ENCODE results near the gene SETD2. TPM values are rescaled to one million over a fixed set of nuclear protein-coding genes. Genes with fewer than 3 reads are reported as not detected.
"Not testable (repeated sequence)": the region's sequence is repeated elsewhere in the genome, so short reads cannot be mapped to it uniquely, and the experiment has no call there.

SETD2 gene
- total RNA-seq, 4 donors from 2014 or later, result 42.9 to 59.6 (median 47.7) TPM

- intact Hi-C loops (cut with DNase I; ENCODE audit: low total_unique reads), result no loop called here
- WGBS, 2 donors, result 47 to 72% methylated on average over 1 of the region's 1 CpG
- TF ChIP-seq POLR2A (IDR thresholded peaks at IDR 0.05) (no peak), CTCF (IDR thresholded peaks at IDR 0.05) (no peak)
- no peak overlapping the region for H3K4me3 ChIP-seq (ENCODE audit: low read depth, poor library complexity, severe bottlenecking)
- no peak for DNase-seq (ENCODE audit: low spot score in 2 of 2)
These were observed 7.5 kb downstream of the SETD2 start for GRCh38 chr3:47156396-47156795.

DNA sequence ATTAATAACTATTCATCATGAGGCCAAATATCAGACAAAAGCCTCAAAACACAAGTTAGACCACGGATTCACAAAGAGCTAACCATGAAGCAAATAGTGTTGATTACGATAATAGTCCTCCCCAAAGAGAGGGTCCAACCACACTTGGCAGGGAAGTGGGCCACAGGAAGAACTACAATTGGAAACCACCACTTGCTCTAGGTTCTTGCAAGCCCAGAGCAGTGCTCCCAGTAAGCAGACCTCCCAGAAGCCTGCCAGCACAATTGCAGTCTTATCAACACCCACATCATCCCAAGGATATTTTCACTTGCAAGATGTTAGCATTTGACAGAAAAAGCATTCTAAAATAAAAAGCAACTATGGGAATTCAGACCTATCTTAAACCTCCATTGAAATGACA is 11.3 kb downstream of the SETD2 start:
- no peak for DNase-seq (ENCODE audit: low spot score in 2 of 2)
- TF ChIP-seq POLR2A (IDR thresholded peaks at IDR 0.05) (no peak), CTCF (IDR thresholded peaks at IDR 0.05) (no peak)
- 79 to 84% methylated on average over 2 of the region's 2 CpGs for WGBS, 2 donors
- no peak overlapping the region for H3K4me3 ChIP-seq (ENCODE audit: low read depth, poor library complexity, severe bottlenecking)
- intact Hi-C loops (cut with DNase I; ENCODE audit: low total_unique reads), result no loop called here

DNA sequence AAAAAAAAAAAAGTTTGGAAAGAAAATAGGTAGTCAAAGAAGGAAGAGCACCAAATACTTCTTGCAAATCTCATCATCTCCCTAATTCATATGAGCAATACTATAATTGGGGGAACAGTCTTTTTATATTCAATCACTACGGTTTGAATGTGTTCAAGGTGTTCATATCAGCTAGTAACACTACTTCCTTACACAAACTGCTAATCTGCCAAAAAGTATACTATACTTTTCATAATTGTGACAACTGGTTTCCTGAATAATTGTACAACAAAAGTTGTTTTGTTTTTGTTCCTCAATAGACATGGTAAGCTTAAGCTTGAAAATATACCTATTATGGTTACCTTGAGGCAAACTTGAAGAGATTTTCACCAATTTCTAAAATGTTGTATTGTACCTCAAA is 12.1 kb downstream of the SETD2 start:
- 76 to 77% methylated on average over 1 of the region's 1 CpG for whole genome bisulfite sequencing, 2 donors
- no peak for TF ChIP-seq POLR2A (IDR thresholded peaks at IDR 0.05)
- TF ChIP-seq CTCF (IDR thresholded peaks at IDR 0.05), result no peak
- H3K4me3 ChIP-seq (ENCODE audit: low read depth, poor library complexity, severe bottlenecking), result no peak overlapping the region
- DNase-seq (ENCODE audit: low spot score in 2 of 2), result no peak
- intact Hi-C loops (cut with DNase I; ENCODE audit: low total_unique reads), result no loop called here

DNA sequence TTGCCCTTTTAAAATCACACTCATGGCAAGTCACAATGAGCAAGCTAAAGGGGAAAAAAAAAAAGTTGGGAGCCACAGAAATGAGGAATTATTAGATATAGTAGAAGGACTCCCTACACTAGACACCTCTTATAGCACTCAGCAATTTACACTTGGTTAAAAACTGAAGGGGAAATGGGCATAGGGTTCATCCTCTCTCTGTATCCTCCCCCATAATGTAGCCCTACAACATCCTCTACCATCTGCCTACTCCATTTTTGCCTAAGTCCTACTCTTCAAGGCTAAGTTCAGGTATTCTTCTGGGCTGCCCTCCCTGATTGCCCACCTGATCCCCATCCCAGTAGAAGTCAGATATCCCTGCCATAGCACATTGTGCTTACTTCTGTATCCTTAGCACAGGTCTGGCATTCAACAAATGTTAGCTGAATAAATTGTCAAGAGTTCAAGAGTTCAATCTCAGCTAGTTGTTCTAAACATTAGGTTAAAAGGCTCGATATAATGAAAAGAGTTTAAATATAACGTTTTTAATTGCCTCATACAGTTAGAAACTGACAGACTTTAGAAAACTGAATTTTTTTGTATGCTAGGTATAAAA is 14.5 kb downstream of the SETD2 start:
- intact Hi-C loops (cut with DNase I; ENCODE audit: low total_unique reads), result no loop called here
- WGBS, 2 donors, result 36 to 41% methylated on average over 2 of the region's 2 CpGs
- H3K4me3 ChIP-seq (ENCODE audit: low read depth, poor library complexity, severe bottlenecking), result no peak overlapping the region
- no peak for DNase-seq (ENCODE audit: low spot score in 2 of 2)
- TF ChIP-seq CTCF (IDR thresholded peaks at IDR 0.05) (no peak), POLR2A (IDR thresholded peaks at IDR 0.05) (no peak)

DNA sequence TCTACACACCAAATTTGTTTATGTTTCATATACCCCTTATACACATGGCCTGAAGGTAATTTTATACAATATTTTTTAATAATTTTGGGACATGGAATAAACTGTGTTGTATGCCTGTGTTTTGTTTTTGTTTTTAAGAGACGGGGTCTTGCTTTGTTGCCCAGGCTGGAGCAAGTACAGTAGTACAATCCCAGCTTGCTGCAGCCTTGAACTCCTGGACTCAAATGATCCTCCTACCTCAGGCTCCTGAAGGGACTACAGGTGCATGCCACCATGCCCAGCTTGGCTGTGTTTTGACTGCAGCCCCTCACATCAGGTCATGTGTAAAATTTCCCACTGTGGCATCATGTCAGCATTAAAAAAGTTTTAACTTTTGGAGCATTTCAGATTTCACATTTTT is 18.6 kb downstream of the SETD2 start:
- intact Hi-C loops (cut with DNase I; ENCODE audit: low total_unique reads), result no loop called here
- WGBS, 2 donors, result 90 to 97% methylated on average over 1 of the region's 1 CpG
- no peak for TF ChIP-seq CTCF (IDR thresholded peaks at IDR 0.05)
- TF ChIP-seq POLR2A (IDR thresholded peaks at IDR 0.05), result no peak
- H3K4me3 ChIP-seq (ENCODE audit: low read depth, poor library complexity, severe bottlenecking), result no peak overlapping the region
- DNase-seq (ENCODE audit: low spot score in 2 of 2), result no peak

GRCh38 chr3:47143068-47143467 is 20.8 kb downstream of the SETD2 start:
- 91 to 97% methylated on average over 5 of the region's 5 CpGs for WGBS, 2 donors
- no peak for DNase-seq (ENCODE audit: low spot score in 2 of 2)
- intact Hi-C loops (cut with DNase I; ENCODE audit: low total_unique reads), result no loop called here
- H3K4me3 ChIP-seq (ENCODE audit: low read depth, poor library complexity, severe bottlenecking), result no peak overlapping the region
- no peak for TF ChIP-seq CTCF (IDR thresholded peaks at IDR 0.05)
- TF ChIP-seq POLR2A (IDR thresholded peaks at IDR 0.05), result no peak

GRCh38 chr3:47142536-47142935 is 21.4 kb downstream of the SETD2 start:
- intact Hi-C loops (cut with DNase I; ENCODE audit: low total_unique reads); H3K4me3 ChIP-seq (ENCODE audit: low read depth, poor library complexity, severe bottlenecking); DNase-seq (ENCODE audit: low spot score in 2 of 2): not testable (repeated sequence)
- WGBS, 2 donors, result 86 to 90% methylated on average over 7 of the region's 7 CpGs

DNA sequence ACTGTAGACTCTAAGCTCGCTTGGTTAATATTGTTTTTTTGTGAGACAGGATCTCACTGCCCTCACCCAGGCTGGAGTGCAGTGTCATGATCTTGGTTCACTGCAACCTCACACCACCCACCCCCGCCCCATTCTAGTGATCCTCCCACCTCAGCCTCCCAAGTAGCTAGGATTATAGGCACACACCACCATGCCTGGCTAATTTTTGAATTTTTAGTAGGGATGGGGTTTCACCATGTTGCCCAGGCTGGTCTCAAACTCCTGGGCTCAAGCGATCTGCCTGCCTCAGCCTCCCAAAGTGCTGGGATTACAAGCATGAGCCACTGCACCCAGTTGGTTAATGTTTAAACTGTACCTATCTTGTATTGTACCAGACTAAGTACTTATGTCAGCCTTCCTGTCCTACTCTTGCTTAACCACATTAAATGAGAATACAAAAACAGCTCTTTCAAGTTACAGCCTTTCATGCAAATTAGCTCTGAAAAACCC is 22.9 kb downstream of the SETD2 start:
- DNase-seq (ENCODE audit: low spot score in 2 of 2); H3K4me3 ChIP-seq (ENCODE audit: low read depth, poor library complexity, severe bottlenecking); intact Hi-C loops (cut with DNase I; ENCODE audit: low total_unique reads): not testable (repeated sequence)
- WGBS, 2 donors, result 92% methylated on average over 3 of the region's 3 CpGs

DNA sequence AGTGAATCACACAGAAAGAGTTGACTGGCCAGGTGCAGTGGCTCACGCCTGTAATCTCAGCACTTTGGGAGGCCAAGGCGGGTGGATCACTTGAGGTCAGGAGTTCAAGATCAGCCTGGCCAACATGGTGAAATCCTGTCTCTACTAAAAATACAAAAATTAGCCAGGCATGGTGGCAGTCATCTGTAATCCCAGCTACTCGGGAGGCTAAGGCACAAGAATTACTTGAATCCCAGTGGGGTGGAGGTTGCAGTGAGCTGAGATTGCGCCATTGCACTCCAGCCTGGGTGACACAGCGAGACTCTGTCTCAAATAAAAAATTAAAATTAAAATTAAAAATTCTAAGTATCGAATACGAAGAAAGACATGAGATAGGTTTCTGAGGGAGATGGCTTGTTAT is 23.4 kb downstream of the SETD2 start:
- H3K4me3 ChIP-seq (ENCODE audit: low read depth, poor library complexity, severe bottlenecking); DNase-seq (ENCODE audit: low spot score in 2 of 2); intact Hi-C loops (cut with DNase I; ENCODE audit: low total_unique reads): not testable (repeated sequence)
- 80 to 90% methylated on average over 7 of the region's 7 CpGs for WGBS, 2 donors

Data from lower leg skin (tissue), 4 donors.